Left lung (tissue), 10 donors: Measurements from ENCODE around the gene ACTN4. TPM values are rescaled to one million over a fixed set of nuclear protein-coding genes. Genes with fewer than 3 reads are reported as not detected.
"Not testable (repeated sequence)": the region's sequence is repeated elsewhere in the genome, so short reads cannot be mapped to it uniquely, and the experiment has no call there.

ENCODE experiments used
- ATAC-seq: fragments of 200-7000 bp; cut with Tn5 transposase; one replicate; pipeline ENCODE4 v1.9.1; 2020; ENCODE audit warnings: moderate library complexity
- DNase-seq, 4 donors: peaks; one replicate each; pipeline ENCODE4 v3.0.0-alpha.2; 2013 to 2020
- H3K27ac ChIP-seq, 2 donors: fragments of 200-600 bp; sonication (generic) in 1 of 2; one replicate each; pipeline versions ENCODE4 v1.5.0 to v1.8.0; 2020 to 2021
- H3K27me3 ChIP-seq, 2 donors: fragments of 200-600 bp; sonication (generic) in 1 of 2; one replicate each; pipeline versions ENCODE4 v1.5.0 to v1.8.0; 2020 to 2021
- H3K36me3 ChIP-seq, 2 donors: fragments of 200-600 bp; sonication (generic) in 1 of 2; one replicate each; pipeline versions ENCODE4 v1.5.0 to v1.8.0; 2020 to 2021
- H3K4me1 ChIP-seq, 2 donors: fragments of 200-600 bp; one replicate each; pipeline ENCODE4 v1.8.0; 2021
- H3K4me3 ChIP-seq, 2 donors: fragments of 200-600 bp; sonication (generic) in 1 of 2; one replicate each; pipeline versions ENCODE4 v1.5.0 to v1.8.0; 2020 to 2021; ENCODE audit warnings: mild to moderate bottlenecking in 1 of 2
- H3K9me3 ChIP-seq, 2 donors: fragments of 200-600 bp; sonication (generic) in 1 of 2; one replicate each; pipeline versions ENCODE4 v1.5.0 to v1.8.0; 2020 to 2021
- intact Hi-C, 2 donors: fragments of 100-400 bp; cut with DNase I; formaldehyde crosslinking; loops; one replicate each; pipeline versions ENCODE4 v1.11.2 to v1.14.2; 2022
- polyA plus RNA-seq, 6 donors: library from polyadenylated mRNA; unstranded; fragments of 120-200 nt; gene quantifications; one replicate each; pipeline ENCODE4 v1.2.1, GENCODE V29; 2013; ENCODE audit not compliant: insufficient read length in 6 of 6
- total RNA-seq, 2 donors: library from RNA; stranded (reverse); fragmentation: NEBNext Ultra II Directional; extraction: Animal tissue kit (Norgen Biotek cat#: 25700); gene quantifications; one replicate each; pipeline ENCODE4 v1.2.1, GENCODE V29; 2021
- TF ChIP-seq, protein P1 (sequence below), 2 donors: fragments of 200-600 bp; sonication (generic) in 1 of 2; IDR thresholded peaks; one replicate each; pipeline versions ENCODE4 v1.5.0 to v1.8.0; 2021; ENCODE audit warnings: antibody characterized with exemption in 2 of 2
- donor health status: DM: no; HTN: yes; CAD: no.
- donor health status: DM: no; HTN: no; CAD: no.

Gene ACTN4
- total and polyA plus RNA-seq, 8 donors: 373 to 647 (median 402) TPM

DNA sequence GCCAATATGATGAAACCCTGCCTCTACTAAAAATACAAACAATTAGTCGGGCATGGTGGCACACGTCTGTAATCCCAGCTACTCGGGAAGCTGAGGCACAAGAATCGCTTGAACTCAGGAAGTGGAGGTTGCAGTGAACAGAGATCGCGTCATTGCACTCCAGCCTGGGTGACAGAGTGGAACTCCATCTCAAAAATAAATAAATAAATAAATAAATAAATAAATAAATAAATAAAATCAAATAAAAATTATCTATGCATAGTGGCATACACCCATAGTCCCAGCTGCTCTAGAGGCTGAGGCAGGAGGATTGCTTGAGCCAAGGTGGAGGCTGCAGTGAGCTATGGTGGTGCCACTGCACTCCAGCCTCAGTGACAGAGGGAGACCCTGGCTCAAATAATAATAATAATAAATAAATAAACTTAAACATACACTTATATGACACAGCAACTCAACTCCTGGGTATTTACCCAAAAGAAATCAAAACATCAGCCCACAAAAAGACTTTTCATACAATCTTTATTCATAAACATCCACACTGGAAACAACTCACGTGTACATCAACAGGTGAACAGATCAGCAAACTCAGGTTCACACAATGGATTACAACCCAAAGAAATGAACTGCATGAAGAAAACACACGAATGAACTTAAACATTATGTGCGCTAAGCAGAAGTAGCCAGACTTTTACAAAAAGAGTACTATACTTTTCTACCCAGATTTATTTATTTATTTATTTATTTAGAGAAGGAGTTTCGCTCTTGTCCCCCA lies 119.0 kb downstream of the ACTN4 start:
- Histone ChIP-seq H3K27me3 (no peaks in the 10 kb centered on the region), H3K36me3 (no peaks in the 10 kb centered on the region), H3K27ac (no peak overlapping the region), H3K4me3 (no peak overlapping the region), H3K4me1 (peaks cover 0 to 8% of the 10 kb centered on the region in 2 donors), H3K9me3 (no peaks in the 10 kb centered on the region)
- ATAC-seq (no peak), DNase-seq (no peak)
- TF ChIP-seq, protein P1, sequence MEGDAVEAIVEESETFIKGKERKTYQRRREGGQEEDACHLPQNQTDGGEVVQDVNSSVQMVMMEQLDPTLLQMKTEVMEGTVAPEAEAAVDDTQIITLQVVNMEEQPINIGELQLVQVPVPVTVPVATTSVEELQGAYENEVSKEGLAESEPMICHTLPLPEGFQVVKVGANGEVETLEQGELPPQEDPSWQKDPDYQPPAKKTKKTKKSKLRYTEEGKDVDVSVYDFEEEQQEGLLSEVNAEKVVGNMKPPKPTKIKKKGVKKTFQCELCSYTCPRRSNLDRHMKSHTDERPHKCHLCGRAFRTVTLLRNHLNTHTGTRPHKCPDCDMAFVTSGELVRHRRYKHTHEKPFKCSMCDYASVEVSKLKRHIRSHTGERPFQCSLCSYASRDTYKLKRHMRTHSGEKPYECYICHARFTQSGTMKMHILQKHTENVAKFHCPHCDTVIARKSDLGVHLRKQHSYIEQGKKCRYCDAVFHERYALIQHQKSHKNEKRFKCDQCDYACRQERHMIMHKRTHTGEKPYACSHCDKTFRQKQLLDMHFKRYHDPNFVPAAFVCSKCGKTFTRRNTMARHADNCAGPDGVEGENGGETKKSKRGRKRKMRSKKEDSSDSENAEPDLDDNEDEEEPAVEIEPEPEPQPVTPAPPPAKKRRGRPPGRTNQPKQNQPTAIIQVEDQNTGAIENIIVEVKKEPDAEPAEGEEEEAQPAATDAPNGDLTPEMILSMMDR (IDR thresholded peaks at IDR 0.05): no peak
- intact Hi-C loops: no loop called here

GRCh38 chr19:38769635-38770211 lies 122.3 kb downstream of the ACTN4 start:
- DNase-seq: peak; percentile 68 to 98 (median 87)
- Histone ChIP-seq H3K27ac (peak overlapping the region in 1 of 2 donors; percentile 60), H3K9me3 (no peaks in the 10 kb centered on the region), H3K4me3 (peak overlapping the region in 1 of 2 donors; percentile 43), H3K36me3 (no peaks in the 10 kb centered on the region), H3K4me1 (peaks cover 0 to 8% of the 10 kb centered on the region in 2 donors), H3K27me3 (no peaks in the 10 kb centered on the region)
- intact Hi-C loops: no loop called here
- peak; percentile 83 for ATAC-seq
- TF ChIP-seq, protein P1 (IDR thresholded peaks at IDR 0.05): peak; percentile 51 to 95

DNA sequence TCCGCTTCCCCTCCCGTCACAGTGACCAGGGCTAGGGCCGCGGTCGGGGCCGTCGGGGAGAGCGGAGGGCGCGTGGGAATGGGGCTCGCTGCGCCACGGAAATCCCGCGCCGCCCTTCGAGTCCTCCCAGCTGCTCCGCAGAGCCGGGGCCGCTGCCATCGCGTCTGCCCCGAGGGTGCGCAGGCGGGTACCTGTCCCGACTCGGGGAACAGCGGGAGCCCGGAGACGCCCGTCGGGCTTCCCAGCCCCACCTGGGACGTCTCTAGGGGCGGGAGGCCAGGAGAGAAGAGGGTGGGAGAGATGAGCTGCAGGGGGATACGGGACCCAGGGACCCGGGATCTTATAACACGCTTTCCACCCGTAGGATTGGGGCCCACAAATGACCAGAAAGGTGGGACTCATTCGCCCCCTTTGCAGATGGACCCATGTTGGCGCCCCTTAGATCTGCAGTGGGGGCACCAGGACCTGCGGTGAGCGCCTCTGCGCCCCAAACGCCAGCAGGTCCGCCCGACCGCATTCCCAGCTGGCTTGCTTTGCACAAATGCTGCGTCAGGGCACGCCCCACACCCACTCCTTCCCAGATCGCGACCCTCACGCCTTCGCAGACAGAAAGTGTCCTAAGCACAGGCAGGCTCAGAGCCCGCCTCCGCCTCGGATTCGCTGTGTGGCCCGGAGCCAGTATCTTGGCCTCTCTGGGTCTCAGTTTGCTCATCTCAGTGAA lies 122.9 kb downstream of the ACTN4 start:
- H3K27me3 ChIP-seq, intact Hi-C loops, DNase-seq, H3K4me1 ChIP-seq, H3K9me3 ChIP-seq, H3K36me3 ChIP-seq: not testable (repeated sequence)
- H3K4me3 ChIP-seq: peak overlapping the region in 1 of 2 donors; percentile 43
- H3K27ac ChIP-seq: peak overlapping the region in 1 of 2 donors; percentile 60
- ATAC-seq: peak; percentile 33

DNA sequence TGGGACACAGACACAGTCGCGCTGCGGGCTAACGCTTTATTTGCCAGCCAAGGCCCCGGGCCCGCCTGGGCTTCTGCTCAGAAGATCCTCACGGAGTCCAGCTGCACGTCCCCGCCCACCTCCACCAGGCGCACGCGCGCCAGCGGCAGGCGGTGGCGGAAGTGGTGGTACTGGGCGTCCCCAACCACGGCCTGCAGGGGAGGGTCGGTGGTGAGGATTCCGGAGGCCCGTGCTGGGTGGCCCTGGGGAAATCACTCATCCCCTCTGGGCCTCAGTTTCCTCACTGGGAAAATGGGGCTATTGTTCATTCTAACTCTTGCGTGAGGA lies 123.5 kb downstream of the ACTN4 start:
- H3K36me3 ChIP-seq, intact Hi-C loops, DNase-seq, H3K4me3 ChIP-seq, H3K27ac ChIP-seq, H3K4me1 ChIP-seq, H3K27me3 ChIP-seq, H3K9me3 ChIP-seq: not testable (repeated sequence)
- peak; percentile 95 for ATAC-seq

DNA sequence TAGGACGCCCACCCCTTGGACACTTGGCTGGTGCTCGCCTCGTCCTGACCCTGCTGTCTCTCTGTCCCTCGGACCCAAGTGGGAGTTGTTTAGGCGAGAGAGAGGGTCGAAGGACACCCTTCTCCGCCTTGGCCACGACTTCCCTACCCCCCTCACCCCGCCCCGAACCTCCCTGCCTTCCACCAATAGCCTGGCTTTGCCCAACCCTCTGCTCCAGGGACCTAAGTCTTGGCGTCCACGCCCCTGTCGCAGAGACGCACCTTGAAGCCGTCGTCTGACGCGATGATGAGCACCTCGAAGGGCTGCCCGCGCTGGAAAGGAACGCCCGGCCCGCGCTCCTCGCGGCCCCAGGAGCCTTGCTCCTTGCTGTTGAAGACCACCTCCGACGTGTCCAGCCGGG lies 124.1 kb downstream of the ACTN4 start:
- DNase-seq, H3K36me3 ChIP-seq, H3K27ac ChIP-seq, H3K27me3 ChIP-seq, H3K4me1 ChIP-seq, H3K4me3 ChIP-seq, H3K9me3 ChIP-seq, intact Hi-C loops: not testable (repeated sequence)
- ATAC-seq: peak; percentile 6

DNA sequence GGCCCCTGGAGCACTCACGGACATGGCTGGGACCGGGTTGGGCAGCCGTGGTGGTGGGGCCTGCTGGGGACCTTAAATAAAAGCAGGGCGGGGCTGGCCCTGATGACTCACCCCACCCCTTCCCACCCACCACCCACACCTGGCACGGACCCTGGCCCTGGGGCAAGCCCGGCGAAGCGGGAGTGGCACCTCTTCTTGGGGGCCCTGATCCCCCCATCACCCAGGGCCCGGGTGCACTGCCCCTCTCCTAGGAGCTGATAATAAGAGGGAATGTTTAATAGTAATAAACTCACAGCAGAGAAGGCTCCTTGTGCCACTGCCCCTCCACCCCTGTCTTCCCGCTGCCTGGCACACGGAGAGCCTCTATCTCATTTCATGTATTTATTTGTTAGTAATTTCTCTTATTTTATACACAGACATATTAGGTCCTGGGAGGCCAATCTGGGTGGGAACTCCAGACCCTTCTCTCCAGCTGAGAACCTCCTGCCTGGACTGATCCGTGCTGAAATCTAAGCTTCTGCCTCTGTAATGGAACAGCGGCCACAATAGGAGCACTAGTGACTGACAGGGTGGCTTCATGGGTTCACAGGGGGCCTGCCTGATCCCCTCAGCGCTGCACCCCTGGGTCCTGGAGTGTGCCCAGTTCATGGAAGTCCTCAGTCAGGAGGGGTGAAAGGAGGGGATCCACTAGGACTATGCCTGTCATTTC lies 126.2 kb downstream of the ACTN4 start, which contains the start of gene LGALS7:
Gene LGALS7, minus strand, starts transcription at position 49 of the 709 bp plus-strand sequence. Its CDS starts 25 bp downstream, at position 24.
- intact Hi-C loops: no loop called here
- H3K27ac ChIP-seq: no peak within 1 kb of the TSS
- TF ChIP-seq, protein P1 (IDR thresholded peaks at IDR 0.05): no peak
- ATAC-seq (no peak), DNase-seq (no peak)
- H3K9me3 ChIP-seq: no peaks in the 10 kb centered on the region
- no peaks in the 10 kb centered on the region for H3K36me3 ChIP-seq
- no peaks in the 10 kb centered on the region for H3K27me3 ChIP-seq
- no peak within 1 kb of the TSS for H3K4me3 ChIP-seq
- peaks cover 0 to 8% of the 10 kb centered on the region in 2 donors for H3K4me1 ChIP-seq
